B cell (primary cell): Measurements from ENCODE around the gene CTNNA2. TPM values are rescaled to one million over a fixed set of nuclear protein-coding genes. Genes with fewer than 3 reads are reported as not detected.

ENCODE experiments used
- ATAC-seq: fragments of 200-7000 bp; cut with Tn5 transposase; one replicate; pipeline ENCODE4 v1.10.0; 2021; ENCODE audit warnings: low read depth, mild to moderate bottlenecking, moderate number of reproducible peaks, moderate library complexity
- CTCF ChIA-PET: fragments of 350-600 bp; sonication (Branson Sonifier 250); formaldehyde crosslinking; loops from one replicate; lab custom pipeline; 2021; ENCODE audit warnings: antibody characterized with exemption, inconsistent platforms; lab: Charles Lee
- POLR2A ChIA-PET: fragments of 350-600 bp; sonication (Branson Sonifier 250); formaldehyde crosslinking; loops from one replicate; lab custom pipeline; 2021; ENCODE audit warnings: antibody characterized with exemption; lab: Charles Lee
- DNase-seq: peaks from one replicate; pipeline ENCODE4 v3.0.0; 2013
- H2AFZ ChIP-seq: 2 replicates; pipeline ENCODE4 v1.6.1; 2012; ENCODE audit warnings: mild to moderate bottlenecking, low read depth, low read length; ENCODE audit not compliant: insufficient read depth, poor library complexity, severe bottlenecking
- H3K27ac ChIP-seq, 2 donors: 1 replicate in 1 of 2; 2 replicates in 1 of 2; pipeline ENCODE4 v1.5.1; 2012 to 2013; ENCODE audit warnings: low read length in 2 of 2, mild to moderate bottlenecking in 2 of 2, moderate library complexity in 1 of 2
- H3K27me3 ChIP-seq, 4 experiments: fragments of 200-600 bp in 1 of 4; sonication (generic) in 1 of 4; replicated peaks in 1 of 4; 1 replicate in 2 of 4; 2 replicates in 2 of 4; pipeline versions ENCODE4 v1.6.1 to v1.7.0; 2013 to 2016; ENCODE audit warnings: low read length in 3 of 4, mild to moderate bottlenecking in 2 of 4, mixed read lengths in 1 of 4, moderate library complexity in 1 of 4; ENCODE audit not compliant: insufficient read depth in 4 of 4, control insufficient read depth in 3 of 4; ENCODE audit errors: control extremely low read depth in 1 of 4
- H3K36me3 ChIP-seq, 2 experiments: replicated peaks in 1 of 2; 1 replicate in 1 of 2; 2 replicates in 1 of 2; pipeline versions ENCODE4 v1.6.1 to v1.7.1; 2013; ENCODE audit warnings: low read length in 1 of 2; ENCODE audit not compliant: insufficient read depth in 2 of 2, control insufficient read depth in 1 of 2; ENCODE audit errors: control extremely low read depth in 1 of 2, extremely low read depth in 1 of 2
- H3K4me1 ChIP-seq, 2 donors: fragments of 200-600 bp in 1 of 2; sonication (generic) in 1 of 2; 1 replicate in 1 of 2; 2 replicates in 1 of 2; pipeline versions ENCODE4 v1.5.1 to v1.6.1; 2013 to 2017; ENCODE audit warnings: low read length in 2 of 2; ENCODE audit not compliant: control insufficient read depth in 2 of 2, insufficient read depth in 2 of 2
- H3K4me2 ChIP-seq: replicated peaks from 2 replicates; pipeline ENCODE3; 2012; ENCODE audit warnings: mild to moderate bottlenecking, low read depth, low read length; ENCODE audit not compliant: poor library complexity, severe bottlenecking
- H3K4me3 ChIP-seq, 5 experiments: fragments of 200-600 bp in 1 of 5; sonication (generic) in 1 of 5; 1 replicate in 3 of 5; 2 replicates in 2 of 5; pipeline versions ENCODE4 v1.5.1 to v1.7.0; 2011 to 2016; ENCODE audit warnings: low read length in 4 of 5, mild to moderate bottlenecking in 4 of 5, low read depth in 2 of 5, control low read depth in 1 of 5, moderate library complexity in 1 of 5; ENCODE audit not compliant: insufficient read depth in 1 of 5; ENCODE audit errors: control extremely low read depth in 1 of 5, extremely low read depth in 1 of 5
- H3K79me2 ChIP-seq: fragments of 200-600 bp; sonication (generic); one replicate; pipeline ENCODE4 v1.6.0; 2016; ENCODE audit warnings: low read length; ENCODE audit not compliant: control insufficient read depth, insufficient read depth
- H3K9ac ChIP-seq: fragments of 200-600 bp; sonication (generic); 2 replicates; pipeline ENCODE4 v1.6.1; 2017; ENCODE audit warnings: mild to moderate bottlenecking, low read length, moderate library complexity
- H3K9me3 ChIP-seq, 3 donors: one replicate each; pipeline versions ENCODE4 v1.6.1 to v1.7.1; 2013; ENCODE audit warnings: low read length in 2 of 3; ENCODE audit not compliant: control insufficient read depth in 2 of 3, insufficient read depth in 1 of 3; ENCODE audit errors: control extremely low read depth in 1 of 3
- H4K20me1 ChIP-seq: 2 replicates; pipeline ENCODE4 v1.6.0; 2012; ENCODE audit warnings: mild to moderate bottlenecking, low read length; ENCODE audit not compliant: insufficient read depth, control insufficient read depth, poor library complexity, severe bottlenecking
- H3K27ac Mint-ChIP-seq: one replicate; pipeline ENCODE4 v1.8.0; 2021; ENCODE audit warnings: mixed read lengths
- H3K27me3 Mint-ChIP-seq: one replicate; pipeline ENCODE4 v1.8.0; 2021; ENCODE audit warnings: mixed read lengths
- H3K4me1 Mint-ChIP-seq: one replicate; pipeline ENCODE4 v1.8.0; 2021; ENCODE audit warnings: mixed read lengths
- H3K4me3 Mint-ChIP-seq: one replicate; pipeline ENCODE4 v1.8.0; 2021; ENCODE audit warnings: mixed read lengths
- H3K9me3 Mint-ChIP-seq: one replicate; pipeline ENCODE4 v1.8.0; 2022; ENCODE audit warnings: mixed read lengths; ENCODE audit not compliant: insufficient read depth
- CTCF ChIP-seq: fragments of 200-600 bp; IDR thresholded peaks from one replicate; pipeline ENCODE4 v1.8.0; 2022; ENCODE audit warnings: antibody characterized with exemption, mild to moderate bottlenecking
- EZH2 ChIP-seq: IDR thresholded peaks from 2 replicates; pipeline ENCODE4 v1.6.1; 2012; ENCODE audit warnings: borderline replicate concordance, low read depth, mild to moderate bottlenecking, moderate library complexity, low read length; ENCODE audit not compliant: insufficient read depth, poor library complexity, severe bottlenecking
- WGBS: methylation state at CpG from one replicate; pipeline ENCODE4 v1.1.5; 2013; ENCODE audit warnings: missing lambda C conversion rate; ENCODE audit not compliant: insufficient coverage; 5-methylcytosine and 5-hydroxymethylcytosine counted together
- intact Hi-C: fragments of 100-400 bp; cut with micrococcal nuclease; formaldehyde crosslinking; loops from one replicate; pipeline ENCODE4 v1.10.0; 2022
- polyA plus RNA-seq: library from polyadenylated mRNA; depleted of rRNA; stranded (reverse); fragments of >200 nt; gene quantifications from 2 replicates; pipeline ENCODE4 v1.2.3, GENCODE V29; 2012
- total RNA-seq, 2 donors: library from RNA; stranded (reverse); fragments of 120-200 nt in 1 of 2; gene quantifications; 1 replicate in 1 of 2; 2 replicates in 1 of 2; pipeline versions ENCODE4 v1.2.3 to v1.2.4, GENCODE V29; 2013 to 2022

The CTNNA2 gene
- total and polyA plus RNA-seq, 2 donors (not counting 1 experiment from before 2014, with no cell fraction given) = not detected

GRCh38 chr2:79796641-79797040 is 283.8 kb downstream of the CTNNA2 start:
- H3K36me3 ChIP-seq = no peaks in the 10 kb centered on the region
- Mint-ChIP-seq H3K9me3 (peaks cover 3% of the 10 kb centered on the region), H3K27ac (no peak overlapping the region), H3K27me3 (no peaks in the 10 kb centered on the region), H3K4me1 (no peaks in the 10 kb centered on the region), H3K4me3 (no peak overlapping the region)
- WGBS = no CpG with 5 or more reads among the region's 2 CpGs
- no peaks in the 10 kb centered on the region for H3K4me1 ChIP-seq
- no peak overlapping the region for H2AFZ ChIP-seq
- DNase-seq = no peak
- no peaks in the 10 kb centered on the region for H3K79me2 ChIP-seq
- no peaks in the 10 kb centered on the region for H4K20me1 ChIP-seq
- H3K27ac ChIP-seq = no peak overlapping the region
- H3K9ac ChIP-seq = no peak overlapping the region
- no peak overlapping the region for H3K4me2 ChIP-seq
- TF ChIP-seq CTCF (no peak), EZH2 (no peak)
- H3K9me3 ChIP-seq = no peaks in the 10 kb centered on the region
- intact Hi-C loops = no loop called here
- no peaks in the 10 kb centered on the region for H3K27me3 ChIP-seq
- ChIA-PET POLR2A (no interaction called here), CTCF (interaction anchor here (0.6 kb wide), 1 partner anchor 80 kb away, joined by 3 read pairs; no protein-coding TSS in a partner anchor)
- ATAC-seq = no peak
- no peak overlapping the region for H3K4me3 ChIP-seq

- POLR2A ChIA-PET = no interaction called here
- H3K27ac ChIP-seq = no peak overlapping the region
- no peaks in the 10 kb centered on the region for H3K4me1 ChIP-seq
- H2AFZ ChIP-seq = no peak overlapping the region
- ATAC-seq = no peak
- TF ChIP-seq CTCF (no peak), EZH2 (no peak)
- no peaks in the 10 kb centered on the region for H3K36me3 ChIP-seq
- no peaks in the 10 kb centered on the region for H3K27me3 ChIP-seq
- H3K4me2 ChIP-seq = no peak overlapping the region
- no peak for DNase-seq
- H3K4me1 Mint-ChIP-seq = no peaks in the 10 kb centered on the region
- H3K9ac ChIP-seq = no peak overlapping the region
- H4K20me1 ChIP-seq = no peaks in the 10 kb centered on the region
- H3K4me3 Mint-ChIP-seq = no peak overlapping the region
- H3K27me3 Mint-ChIP-seq = no peaks in the 10 kb centered on the region
- no peaks in the 10 kb centered on the region for H3K9me3 ChIP-seq
- no CpG with 5 or more reads among the region's 3 CpGs for WGBS
- CTCF ChIA-PET = no interaction called here
- intact Hi-C loops = no loop called here
- no peaks in the 10 kb centered on the region for H3K79me2 ChIP-seq
- peaks cover 7% of the 10 kb centered on the region for H3K9me3 Mint-ChIP-seq
- H3K4me3 ChIP-seq = no peak overlapping the region
- H3K27ac Mint-ChIP-seq = no peak overlapping the region
Observed at GRCh38 chr2:79798776-79799175, 285.9 kb downstream of the CTNNA2 start.
